Endometrial microvascular endothelial cells (primary cell): Measurements from ENCODE around the gene BIRC5. TPM values are rescaled to one million over a fixed set of nuclear protein-coding genes. Genes with fewer than 3 reads are reported as not detected.

Experiments
- in situ Hi-C: cut with HindIII; loops from 2 replicates; pipeline ENCODE4 v1.10.0; 2017; ENCODE audit warnings: low sequenced_read_pairs, low pct_unique_long_range_greater_than_20kb; ENCODE audit errors: inconsistent ontology term
- total RNA-seq: library from RNA; depleted of rRNA; stranded (reverse); fragments of >200 nt; gene quantifications from one replicate; pipeline ENCODE4 v1.2.3, GENCODE V29; 2015; ENCODE audit errors: inconsistent ontology term

Gene BIRC5
- total RNA-seq, 1 donor from 2014 or later, result 92.2 TPM

DNA sequence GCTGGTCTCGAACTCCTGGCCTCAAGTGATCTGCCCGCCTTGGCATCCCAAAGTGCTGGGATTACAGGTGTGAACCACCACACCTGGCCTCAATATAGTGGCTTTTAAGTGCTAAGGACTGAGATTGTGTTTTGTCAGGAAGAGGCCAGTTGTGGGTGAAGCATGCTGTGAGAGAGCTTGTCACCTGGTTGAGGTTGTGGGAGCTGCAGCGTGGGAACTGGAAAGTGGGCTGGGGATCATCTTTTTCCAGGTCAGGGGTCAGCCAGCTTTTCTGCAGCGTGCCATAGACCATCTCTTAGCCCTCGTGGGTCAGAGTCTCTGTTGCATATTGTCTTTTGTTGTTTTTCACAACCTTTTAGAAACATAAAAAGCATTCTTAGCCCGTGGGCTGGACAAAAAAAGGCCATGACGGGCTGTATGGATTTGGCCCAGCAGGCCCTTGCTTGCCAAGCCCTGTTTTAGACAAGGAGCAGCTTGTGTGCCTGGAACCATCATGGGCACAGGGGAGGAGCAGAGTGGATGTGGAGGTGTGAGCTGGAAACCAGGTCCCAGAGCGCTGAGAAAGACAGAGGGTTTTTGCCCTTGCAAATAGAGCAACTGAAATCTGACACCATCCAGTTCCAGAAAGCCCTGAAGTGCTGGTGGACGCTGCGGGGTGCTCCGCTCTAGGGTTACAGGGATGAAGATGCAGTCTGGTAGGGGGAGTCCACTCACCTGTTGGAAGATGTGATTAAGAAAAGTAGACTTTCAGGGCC lies 5.5 kb downstream of the BIRC5 start:
- in situ Hi-C loops, result no loop called here

DNA sequence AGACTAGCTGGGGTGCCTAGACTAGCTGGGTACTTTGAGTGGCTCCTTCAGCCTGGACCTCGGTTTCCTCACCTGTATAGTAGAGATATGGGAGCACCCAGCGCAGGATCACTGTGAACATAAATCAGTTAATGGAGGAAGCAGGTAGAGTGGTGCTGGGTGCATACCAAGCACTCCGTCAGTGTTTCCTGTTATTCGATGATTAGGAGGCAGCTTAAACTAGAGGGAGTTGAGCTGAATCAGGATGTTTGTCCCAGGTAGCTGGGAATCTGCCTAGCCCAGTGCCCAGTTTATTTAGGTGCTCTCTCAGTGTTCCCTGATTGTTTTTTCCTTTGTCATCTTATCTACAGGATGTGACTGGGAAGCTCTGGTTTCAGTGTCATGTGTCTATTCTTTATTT lies 9.0 kb downstream of the BIRC5 start:
- in situ Hi-C loops, result no loop called here

DNA sequence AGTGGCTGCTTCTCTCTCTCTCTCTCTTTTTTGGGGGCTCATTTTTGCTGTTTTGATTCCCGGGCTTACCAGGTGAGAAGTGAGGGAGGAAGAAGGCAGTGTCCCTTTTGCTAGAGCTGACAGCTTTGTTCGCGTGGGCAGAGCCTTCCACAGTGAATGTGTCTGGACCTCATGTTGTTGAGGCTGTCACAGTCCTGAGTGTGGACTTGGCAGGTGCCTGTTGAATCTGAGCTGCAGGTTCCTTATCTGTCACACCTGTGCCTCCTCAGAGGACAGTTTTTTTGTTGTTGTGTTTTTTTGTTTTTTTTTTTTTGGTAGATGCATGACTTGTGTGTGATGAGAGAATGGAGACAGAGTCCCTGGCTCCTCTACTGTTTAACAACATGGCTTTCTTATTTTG lies 9.7 kb downstream of the BIRC5 start:
- in situ Hi-C loops, result no loop called here

DNA sequence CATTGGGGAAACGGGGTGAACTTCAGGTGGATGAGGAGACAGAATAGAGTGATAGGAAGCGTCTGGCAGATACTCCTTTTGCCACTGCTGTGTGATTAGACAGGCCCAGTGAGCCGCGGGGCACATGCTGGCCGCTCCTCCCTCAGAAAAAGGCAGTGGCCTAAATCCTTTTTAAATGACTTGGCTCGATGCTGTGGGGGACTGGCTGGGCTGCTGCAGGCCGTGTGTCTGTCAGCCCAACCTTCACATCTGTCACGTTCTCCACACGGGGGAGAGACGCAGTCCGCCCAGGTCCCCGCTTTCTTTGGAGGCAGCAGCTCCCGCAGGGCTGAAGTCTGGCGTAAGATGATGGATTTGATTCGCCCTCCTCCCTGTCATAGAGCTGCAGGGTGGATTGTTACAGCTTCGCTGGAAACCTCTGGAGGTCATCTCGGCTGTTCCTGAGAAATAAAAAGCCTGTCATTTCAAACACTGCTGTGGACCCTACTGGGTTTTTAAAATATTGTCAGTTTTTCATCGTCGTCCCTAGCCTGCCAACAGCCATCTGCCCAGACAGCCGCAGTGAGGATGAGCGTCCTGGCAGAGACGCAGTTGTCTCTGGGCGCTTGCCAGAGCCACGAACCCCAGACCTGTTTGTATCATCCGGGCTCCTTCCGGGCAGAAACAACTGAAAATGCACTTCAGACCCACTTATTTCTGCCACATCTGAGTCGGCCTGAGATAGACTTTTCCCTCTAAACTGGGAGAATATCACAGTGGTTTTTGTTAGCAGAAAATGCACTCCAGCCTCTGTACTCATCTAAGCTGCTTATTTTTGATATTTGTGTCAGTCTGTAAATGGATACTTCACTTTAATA lies 10.4 kb downstream of the BIRC5 start:
- in situ Hi-C loops, result no loop called here

DNA sequence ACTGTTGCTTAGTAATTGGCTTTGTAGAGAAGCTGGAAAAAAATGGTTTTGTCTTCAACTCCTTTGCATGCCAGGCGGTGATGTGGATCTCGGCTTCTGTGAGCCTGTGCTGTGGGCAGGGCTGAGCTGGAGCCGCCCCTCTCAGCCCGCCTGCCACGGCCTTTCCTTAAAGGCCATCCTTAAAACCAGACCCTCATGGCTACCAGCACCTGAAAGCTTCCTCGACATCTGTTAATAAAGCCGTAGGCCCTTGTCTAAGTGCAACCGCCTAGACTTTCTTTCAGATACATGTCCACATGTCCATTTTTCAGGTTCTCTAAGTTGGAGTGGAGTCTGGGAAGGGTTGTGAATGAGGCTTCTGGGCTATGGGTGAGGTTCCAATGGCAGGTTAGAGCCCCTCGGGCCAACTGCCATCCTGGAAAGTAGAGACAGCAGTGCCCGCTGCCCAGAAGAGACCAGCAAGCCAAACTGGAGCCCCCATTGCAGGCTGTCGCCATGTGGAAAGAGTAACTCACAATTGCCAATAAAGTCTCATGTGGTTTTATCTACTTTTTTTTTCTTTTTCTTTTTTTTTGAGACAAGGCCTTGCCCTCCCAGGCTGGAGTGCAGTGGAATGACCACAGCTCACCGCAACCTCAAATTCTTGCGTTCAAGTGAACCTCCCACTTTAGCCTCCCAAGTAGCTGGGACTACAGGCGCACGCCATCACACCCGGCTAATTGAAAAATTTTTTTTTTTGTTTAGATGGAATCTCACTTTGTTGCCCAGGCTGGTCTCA lies 11.2 kb downstream of the BIRC5 start:
- in situ Hi-C loops, result no loop called here

DNA sequence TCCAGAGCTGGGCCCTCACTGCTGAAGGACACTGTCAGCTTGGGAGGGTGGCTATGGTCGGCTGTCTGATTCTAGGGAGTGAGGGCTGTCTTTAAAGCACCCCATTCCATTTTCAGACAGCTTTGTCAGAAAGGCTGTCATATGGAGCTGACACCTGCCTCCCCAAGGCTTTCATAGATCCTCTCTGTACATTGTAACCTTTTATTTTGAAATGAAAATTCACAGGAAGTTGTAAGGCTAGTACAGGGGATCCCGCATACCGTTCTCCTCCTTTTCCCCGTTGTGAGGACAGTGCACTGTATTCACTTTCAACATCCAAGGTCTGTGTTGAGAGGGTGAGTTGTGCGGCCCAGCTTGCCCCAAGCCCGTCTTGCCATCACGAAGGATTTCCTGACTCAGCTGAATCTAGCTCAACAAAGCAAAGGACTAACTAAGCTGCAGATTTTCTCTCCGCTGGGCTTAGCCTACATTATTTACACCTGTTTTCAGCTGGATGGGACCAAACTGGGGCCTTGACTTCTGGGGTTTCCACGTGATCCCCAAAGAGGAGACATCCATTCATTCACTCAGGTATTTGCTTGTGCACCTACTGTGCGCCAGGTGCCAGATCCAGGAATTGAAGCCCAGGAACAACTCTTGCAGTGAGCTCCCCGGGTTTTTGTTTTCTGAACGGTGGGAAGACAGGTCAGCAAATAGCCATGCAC lies 12.2 kb downstream of the BIRC5 start:
- in situ Hi-C loops, result no loop called here

DNA sequence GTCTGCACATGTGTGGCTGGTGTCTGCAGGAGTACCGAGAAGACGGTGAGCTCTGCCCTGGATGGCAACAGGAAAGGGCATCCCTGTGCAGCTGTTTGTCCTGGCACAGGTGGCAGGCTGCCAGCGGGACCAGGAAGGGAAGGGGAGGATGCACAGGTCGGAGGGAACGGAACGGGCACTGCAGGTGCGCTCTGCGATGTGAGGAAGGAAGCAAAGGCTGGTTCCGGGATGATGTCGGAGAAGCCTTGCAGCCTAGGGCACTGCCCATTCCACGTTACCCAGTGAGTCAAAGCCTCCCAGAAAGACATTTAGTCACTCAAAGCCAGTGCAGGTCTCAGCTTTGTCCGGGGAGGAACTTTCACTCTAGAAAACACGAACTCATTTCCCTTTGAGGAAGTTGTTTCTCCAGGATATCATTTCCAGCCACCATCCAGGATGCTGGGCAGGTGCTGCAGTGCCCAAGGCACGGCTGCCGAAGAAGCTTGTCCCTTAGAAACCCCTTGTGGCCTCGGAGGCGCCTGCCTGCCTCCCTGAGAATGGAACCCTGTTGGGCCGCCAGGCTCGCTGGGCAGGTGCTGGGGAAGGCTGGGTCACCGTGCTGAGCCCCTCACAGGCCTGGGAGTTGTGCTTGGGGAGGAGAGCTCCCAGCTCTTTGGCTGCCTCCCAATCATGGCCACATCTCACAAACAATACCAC lies 12.9 kb downstream of the BIRC5 start:
- in situ Hi-C loops, result no loop called here

DNA sequence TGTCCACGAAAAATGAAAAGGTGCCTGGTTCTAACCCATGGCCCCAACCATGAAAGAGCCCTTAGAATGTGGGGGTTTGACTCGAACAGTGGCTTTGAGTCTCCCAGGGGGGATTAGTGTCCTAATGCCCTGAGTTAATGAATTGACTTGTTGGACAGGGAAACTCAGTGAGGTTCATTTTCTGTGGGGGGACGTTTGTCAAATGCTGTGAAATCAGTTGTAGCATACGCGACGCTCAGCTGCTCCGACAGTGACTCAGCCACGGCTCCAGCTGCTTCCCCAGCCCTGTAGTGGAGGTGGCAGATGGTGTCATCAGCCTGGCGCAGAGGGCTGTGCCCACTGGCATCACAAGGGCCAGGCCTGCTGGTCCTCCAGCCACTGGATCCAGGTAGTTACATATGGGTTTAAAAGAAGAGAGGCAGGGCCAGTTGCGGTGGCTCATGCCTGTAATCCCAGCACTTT lies 13.4 kb downstream of the BIRC5 start:
- in situ Hi-C loops, result no loop called here

DNA sequence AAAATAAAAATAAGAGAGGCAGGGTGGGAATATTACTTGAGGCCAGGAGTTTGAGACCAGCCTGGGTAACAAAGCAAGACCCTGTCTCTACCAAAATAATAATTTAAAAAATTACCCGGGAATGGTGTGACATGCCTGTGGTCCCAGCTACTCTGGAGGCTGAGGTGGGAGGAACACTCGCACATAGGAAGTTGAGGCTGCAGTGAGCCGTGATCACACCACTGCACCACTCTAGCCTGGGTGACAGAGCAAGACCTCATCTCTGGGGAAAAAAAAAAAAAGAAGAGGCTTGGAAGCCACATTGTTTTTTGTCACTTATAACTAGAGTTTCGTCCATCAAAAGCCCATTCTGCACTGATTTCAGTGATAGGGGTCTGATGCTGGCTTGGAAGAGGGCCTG lies 14.1 kb downstream of the BIRC5 start:
- in situ Hi-C loops, result no loop called here

DNA sequence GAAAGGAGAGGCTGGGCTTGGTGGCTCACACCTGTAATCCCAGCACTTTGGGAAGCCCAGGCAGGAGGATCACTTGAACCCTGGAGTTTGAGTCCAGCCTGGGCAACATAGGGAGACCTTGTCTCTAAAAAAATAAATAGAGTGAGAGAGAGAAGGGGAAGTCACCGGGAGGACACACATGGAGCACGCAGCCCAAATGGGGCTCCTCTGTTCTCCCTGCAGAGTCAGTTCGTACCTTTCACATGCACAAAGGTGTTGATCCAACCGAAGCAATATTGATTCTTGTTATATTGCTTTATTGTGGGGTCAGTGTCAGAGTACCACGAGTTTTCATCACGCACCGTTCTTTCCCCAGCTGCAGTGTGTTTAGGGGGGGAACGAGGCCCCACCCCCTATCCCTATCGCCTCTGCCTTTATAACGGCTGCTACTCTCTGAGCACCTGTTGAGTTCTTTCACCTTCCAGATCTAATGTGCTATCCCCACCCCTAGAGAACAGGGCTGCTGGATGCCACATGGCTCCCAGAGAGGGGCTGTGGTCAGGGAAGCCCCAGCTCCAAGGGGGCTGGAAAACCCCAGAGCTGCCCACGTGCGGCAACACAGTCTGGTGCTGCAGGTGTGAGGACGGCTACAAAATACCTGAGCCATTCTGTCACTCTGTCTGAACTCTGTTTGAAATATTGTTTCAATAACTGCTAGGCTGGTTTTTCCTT lies 16.4 kb downstream of the BIRC5 start:
- in situ Hi-C loops, result no loop called here

DNA sequence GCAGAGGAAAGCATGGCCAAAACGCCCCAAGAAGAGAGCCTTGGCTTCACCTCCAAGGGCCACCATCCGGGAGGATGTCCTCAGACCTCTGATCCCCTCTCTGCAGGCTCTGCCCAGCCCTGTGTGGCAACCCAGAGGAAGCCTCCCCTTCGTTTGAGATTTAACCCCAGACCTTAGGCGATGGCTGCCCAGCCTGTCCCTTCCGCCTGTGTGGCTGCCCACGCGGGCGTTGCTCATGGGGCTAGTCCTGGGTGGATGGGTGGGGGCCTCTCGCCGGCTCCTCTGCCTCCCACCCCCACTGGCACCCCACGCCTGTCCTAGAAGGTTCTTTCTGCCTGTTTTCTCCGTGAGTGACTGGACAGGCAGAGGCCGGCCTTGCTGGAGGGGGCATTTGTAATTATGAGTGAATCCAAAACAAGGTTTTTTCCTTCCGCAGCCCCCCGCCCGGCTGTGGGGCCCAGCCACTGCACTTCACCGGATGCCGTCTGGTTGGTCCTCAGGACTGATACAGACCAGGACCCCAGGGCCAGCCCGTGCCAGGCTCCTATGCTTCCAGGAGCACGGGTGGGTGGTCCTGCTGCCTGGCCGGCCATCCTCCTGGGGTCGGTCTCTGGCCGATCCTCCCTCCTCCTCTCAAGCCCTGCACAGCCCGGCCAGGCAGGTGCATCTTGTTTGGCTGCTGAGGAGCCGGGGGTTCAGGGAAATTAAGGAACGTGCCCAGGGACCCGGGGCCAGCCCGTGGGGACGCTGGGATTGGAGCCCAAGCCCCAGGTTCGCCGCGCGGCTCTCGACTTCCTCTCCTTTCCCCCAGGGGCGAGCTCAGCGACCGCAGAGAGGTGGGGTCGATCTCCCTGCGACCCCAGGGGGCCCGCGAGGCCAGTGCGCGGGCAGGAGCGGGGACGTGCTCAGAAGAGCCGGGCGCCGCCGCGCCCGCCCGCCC lies 17.2 kb downstream of the BIRC5 start, which contains the start of gene TMEM235:
TSS of gene TMEM235 (plus strand) at position 636 of the 940 bp plus-strand sequence. CDS start 393 bp downstream, outside the sequence.
- in situ Hi-C loops, result no loop called here

DNA sequence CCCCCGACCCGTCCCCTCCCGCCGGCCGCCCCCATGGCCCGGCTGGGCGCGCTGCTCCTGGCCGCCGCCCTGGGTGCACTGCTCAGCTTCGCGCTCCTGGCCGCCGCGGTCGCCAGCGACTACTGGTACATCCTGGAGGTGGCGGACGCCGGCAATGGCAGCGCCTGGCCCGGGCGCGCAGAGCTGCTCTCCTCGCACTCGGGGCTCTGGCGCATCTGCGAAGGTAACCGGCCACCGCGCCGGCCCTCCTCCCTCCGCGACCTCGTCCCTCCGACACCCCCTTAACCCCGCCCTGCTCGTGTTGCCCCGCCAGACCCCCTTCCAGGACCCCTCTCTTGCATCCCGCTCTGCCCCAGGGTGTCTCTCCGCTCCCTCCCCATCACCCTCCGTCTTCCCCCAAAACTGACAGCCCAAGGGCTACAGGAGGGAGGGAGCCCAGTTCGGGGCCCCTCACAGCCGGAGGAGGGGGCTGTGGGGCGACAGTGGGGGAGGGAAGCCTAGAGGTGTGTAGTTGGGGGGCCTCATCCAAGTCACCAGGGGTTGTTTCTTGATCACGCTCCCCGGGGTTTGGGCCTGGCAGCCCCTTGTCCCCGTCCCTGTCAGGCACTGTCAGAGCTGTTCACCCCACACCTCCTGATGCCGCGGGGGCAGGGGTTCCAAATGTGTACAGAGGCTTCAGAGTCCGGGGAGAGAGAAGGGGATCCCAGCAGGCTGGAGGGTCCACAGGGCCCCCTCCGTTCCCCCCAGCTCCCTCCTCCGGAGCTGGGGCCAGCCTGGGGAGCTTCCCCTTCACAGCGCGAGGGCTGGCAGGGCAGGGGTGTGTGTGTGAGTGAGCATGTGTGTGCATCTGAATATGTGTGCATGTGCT lies 18.2 kb downstream of the BIRC5 start:
- in situ Hi-C loops, result no loop called here

DNA sequence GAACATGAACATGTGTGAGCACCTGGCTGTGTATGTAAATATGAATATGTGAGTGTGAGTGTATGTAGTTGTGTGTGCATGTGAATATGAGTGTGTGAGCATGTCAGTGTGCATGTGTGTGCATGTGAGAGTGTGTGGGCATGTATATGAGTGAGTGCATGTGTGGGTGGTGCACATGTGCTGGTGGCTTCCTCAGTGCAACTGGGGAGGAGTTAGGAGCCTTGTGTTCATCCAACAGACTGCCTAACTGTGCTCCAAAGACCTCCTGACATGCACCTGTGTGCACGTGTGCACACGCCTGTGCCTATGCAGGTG lies 18.8 kb downstream of the BIRC5 start:
- in situ Hi-C loops, result no loop called here

DNA sequence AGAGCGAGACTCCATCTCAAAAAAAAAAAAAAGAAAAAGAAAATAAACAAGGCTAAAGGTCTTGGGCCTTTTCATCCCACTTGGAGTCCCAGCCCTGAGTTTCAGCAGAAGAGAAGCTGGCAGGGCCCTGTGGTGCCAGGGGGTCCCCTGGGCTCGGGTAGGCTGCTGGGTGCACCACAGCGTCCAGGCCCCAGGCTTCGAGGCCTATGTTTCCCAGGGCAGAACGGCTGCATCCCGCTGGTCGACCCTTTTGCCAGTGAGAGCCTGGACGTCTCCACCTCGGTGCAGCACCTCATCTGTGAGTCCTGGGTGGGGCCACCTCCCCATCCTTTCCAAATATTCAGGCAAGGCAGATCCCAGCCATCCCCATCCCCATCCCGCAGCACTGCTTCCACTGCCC lies 19.6 kb downstream of the BIRC5 start:
- in situ Hi-C loops, result no loop called here

DNA sequence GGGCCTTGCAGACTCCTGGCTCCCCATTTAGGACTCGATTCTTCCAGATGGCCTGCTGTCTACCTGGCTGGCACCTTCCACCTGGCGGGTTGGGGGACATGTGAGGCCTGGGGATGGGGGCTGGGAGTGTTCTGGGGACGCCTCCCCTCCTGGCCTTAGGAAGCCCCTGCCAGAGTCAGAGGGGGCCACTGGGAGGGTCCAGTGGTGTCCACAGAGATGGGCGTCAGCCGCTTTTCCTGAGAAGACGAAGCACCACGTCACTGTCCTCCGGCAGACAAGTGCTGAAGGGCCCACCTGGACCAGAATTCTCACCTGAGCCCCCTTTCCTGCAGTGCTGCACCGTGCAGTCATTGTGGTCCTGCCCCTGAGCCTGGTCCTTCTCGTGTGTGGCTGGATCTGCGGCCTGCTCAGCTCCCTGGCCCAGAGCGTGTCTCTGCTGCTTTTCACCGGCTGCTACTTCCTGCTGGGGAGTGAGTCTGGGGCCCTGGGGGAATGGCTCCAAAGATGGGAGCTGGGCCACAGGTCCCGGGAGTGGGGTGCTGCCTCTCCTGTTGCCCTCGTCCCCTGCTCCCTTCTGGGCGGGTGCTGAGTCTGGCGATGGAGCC lies 20.3 kb downstream of the BIRC5 start:
- in situ Hi-C loops, result no loop called here
